GM23338 (cell line): Measurements from ENCODE around the gene CITED4. TPM values are rescaled to one million over a fixed set of nuclear protein-coding genes. Genes with fewer than 3 reads are reported as not detected.

Experiments
- ATAC-seq: fragments of 200-7000 bp; cut with Tn5 transposase; 3 replicates; pipeline ENCODE4 v1.9.1; 2020
- DNase-seq: peaks from one replicate; pipeline ENCODE4 v3.0.0-alpha.2; 2015; ENCODE audit warnings: low spot score
- H2AFZ ChIP-seq: fragments of 200-600 bp; sonication (generic); 2 replicates; pipeline ENCODE4 v1.8.0; 2016; ENCODE audit warnings: antibody characterized with exemption, mild to moderate bottlenecking, moderate library complexity
- H3F3A ChIP-seq: fragments of 200-600 bp; sonication (generic); replicated peaks from 2 replicates; pipeline ENCODE4 v1.8.0; 2017; ENCODE audit warnings: antibody characterized with exemption, mixed run types, low read depth
- H3K27ac ChIP-seq: fragments of 200-600 bp; sonication (generic); 2 replicates; pipeline ENCODE4 v1.6.1; 2016; ENCODE audit warnings: low read depth
- H3K27me3 ChIP-seq: fragments of 200-600 bp; sonication (generic); 2 replicates; pipeline ENCODE4 v1.8.0; 2016; ENCODE audit warnings: mild to moderate bottlenecking, mixed run types, moderate library complexity; ENCODE audit not compliant: insufficient read depth
- H3K36me3 ChIP-seq: fragments of 200-600 bp; sonication (generic); 2 replicates; pipeline ENCODE4 v1.8.0; 2016; ENCODE audit warnings: mild to moderate bottlenecking; ENCODE audit not compliant: insufficient read depth
- H3K4me1 ChIP-seq: fragments of 200-600 bp; sonication (generic); 2 replicates; pipeline ENCODE4 v1.8.0; 2016; ENCODE audit warnings: mild to moderate bottlenecking, moderate library complexity; ENCODE audit not compliant: insufficient read depth
- H3K4me2 ChIP-seq: fragments of 200-600 bp; sonication (generic); 2 replicates; pipeline ENCODE4 v1.7.1; 2017; ENCODE audit warnings: mixed run types
- H3K4me3 ChIP-seq: fragments of 200-600 bp; sonication (generic); 2 replicates; pipeline ENCODE4 v1.6.1; 2016; ENCODE audit warnings: mixed run types
- H3K79me2 ChIP-seq: fragments of 200-600 bp; sonication (generic); replicated peaks from 2 replicates; pipeline ENCODE4 v1.8.0; 2017; ENCODE audit warnings: mild to moderate bottlenecking; ENCODE audit not compliant: insufficient read depth
- H3K9me2 ChIP-seq: fragments of 200-600 bp; sonication (generic); 2 replicates; pipeline ENCODE4 v1.8.0; 2017; ENCODE audit not compliant: insufficient read depth
- H4K20me1 ChIP-seq: fragments of 200-600 bp; sonication (generic); replicated peaks from 2 replicates; pipeline ENCODE4 v1.8.0; 2017; ENCODE audit warnings: mild to moderate bottlenecking; ENCODE audit not compliant: insufficient read depth
- H3K27ac Mint-ChIP-seq: 2 replicates; pipeline ENCODE4 v1.8.0; 2020; ENCODE audit warnings: inconsistent platforms, mild to moderate bottlenecking, moderate library complexity, mixed read lengths
- H3K27me3 Mint-ChIP-seq: 3 replicates; pipeline ENCODE4 v1.8.0; 2022; ENCODE audit warnings: low read depth, mild to moderate bottlenecking, moderate library complexity, mixed read lengths, inconsistent platforms; ENCODE audit not compliant: insufficient read depth, poor library complexity
- H3K36me3 Mint-ChIP-seq: 3 replicates; pipeline ENCODE4 v1.8.0; 2021; ENCODE audit warnings: low read depth, mild to moderate bottlenecking, inconsistent platforms, moderate library complexity, mixed read lengths
- H3K4me1 Mint-ChIP-seq: 3 replicates; pipeline ENCODE4 v1.8.0; 2020; ENCODE audit warnings: mild to moderate bottlenecking, inconsistent platforms, mixed read lengths
- H3K4me3 Mint-ChIP-seq: 3 replicates; pipeline ENCODE4 v1.8.0; 2021; ENCODE audit warnings: moderate library complexity, mild to moderate bottlenecking, inconsistent platforms, mixed read lengths
- H3K9me3 Mint-ChIP-seq: 3 replicates; pipeline ENCODE4 v1.8.0; 2020; ENCODE audit warnings: moderate library complexity, mild to moderate bottlenecking, inconsistent platforms, mixed read lengths
- CTCF ChIP-seq, 2 experiments: fragments of 200-600 bp in 1 of 2; sonication (generic) in 1 of 2; conservative IDR thresholded peaks; 2 replicates each; pipeline versions ENCODE4 v1.5.1 to v1.6.1; 2016 to 2017; ENCODE audit warnings: antibody characterized with exemption in 2 of 2, low read depth in 2 of 2, mild to moderate bottlenecking in 2 of 2, moderate library complexity in 1 of 2
- NANOG ChIP-seq: IDR thresholded peaks from 2 replicates; pipeline ENCODE4 v1.6.1; 2016; ENCODE audit warnings: antibody characterized with exemption, borderline replicate concordance
- STAT1 ChIP-seq: IDR thresholded peaks from one replicate; pipeline ENCODE4 v1.6.1; 2016; ENCODE audit warnings: antibody characterized with exemption; ENCODE audit not compliant: unreplicated experiment
- ZNF462 ChIP-seq: fragments of 250-450 bp; sonication (Bioruptor Pico); IDR thresholded peaks from 2 replicates; pipeline ENCODE4 v1.5.0; 2020; ENCODE audit warnings: mild to moderate bottlenecking, moderate library complexity
- polyA plus RNA-seq: library from polyadenylated mRNA; unstranded; fragments of >200 nt; fragmentation: Nextera tagmentation; extraction: Ambion mirVana; gene quantifications from 2 replicates; pipeline ENCODE4 v1.2.1, GENCODE V29; 2016
- total RNA-seq: library from RNA; depleted of rRNA; stranded (reverse); fragments of >200 nt; shearing (Covaris generic); gene quantifications from 2 replicates; pipeline ENCODE4 v1.2.3, GENCODE V29; 2014
- TF ChIP-seq, protein P1 (sequence below): IDR thresholded peaks from 2 replicates; pipeline ENCODE4 v1.6.1; 2016; ENCODE audit warnings: antibody characterized with exemption

Gene CITED4
- total and polyA plus RNA-seq, 2 experiments from 2014 or later = 2.9 to 18.7 TPM

GRCh38 chr1:40842207-40842606 lies 20.0 kb downstream of the CITED4 start (continued):
- TF ChIP-seq ZNF462 = no peak
- no peak for TF ChIP-seq STAT1
- no peak for TF ChIP-seq CTCF (conservative IDR thresholded peaks at IDR 0.05; ENCODE audit: low read depth in 2 of 2)

- Histone ChIP-seq H3K79me2 (no peaks in the 10 kb centered on the region), H3K9me2 (peaks cover 8% of the 10 kb centered on the region; the same call in 1 of the 2 replicates), H2AFZ (no peak overlapping the region), H3K4me3 (no peak overlapping the region), H3F3A (no peaks in the 10 kb centered on the region), H3K36me3 (no peaks in the 10 kb centered on the region), H4K20me1 (no peaks in the 10 kb centered on the region), H3K27me3 (no peaks in the 10 kb centered on the region), H3K4me1 (no peaks in the 10 kb centered on the region), H3K4me2 (no peak overlapping the region), H3K27ac (no peak overlapping the region)
- Mint-ChIP-seq H3K36me3 (peaks cover 4% of the 10 kb centered on the region; the same call in 1 of the 3 replicates), H3K27ac (no peak overlapping the region), H3K9me3 (no peaks in the 10 kb centered on the region), H3K4me1 (peaks cover 3% of the 10 kb centered on the region; the same call in 2 of the 3 replicates), H3K4me3 (no peak overlapping the region), H3K27me3 (peaks cover 4% of the 10 kb centered on the region)
- DNase-seq (no peak), ATAC-seq (no peak)
- TF ChIP-seq, protein P1, sequence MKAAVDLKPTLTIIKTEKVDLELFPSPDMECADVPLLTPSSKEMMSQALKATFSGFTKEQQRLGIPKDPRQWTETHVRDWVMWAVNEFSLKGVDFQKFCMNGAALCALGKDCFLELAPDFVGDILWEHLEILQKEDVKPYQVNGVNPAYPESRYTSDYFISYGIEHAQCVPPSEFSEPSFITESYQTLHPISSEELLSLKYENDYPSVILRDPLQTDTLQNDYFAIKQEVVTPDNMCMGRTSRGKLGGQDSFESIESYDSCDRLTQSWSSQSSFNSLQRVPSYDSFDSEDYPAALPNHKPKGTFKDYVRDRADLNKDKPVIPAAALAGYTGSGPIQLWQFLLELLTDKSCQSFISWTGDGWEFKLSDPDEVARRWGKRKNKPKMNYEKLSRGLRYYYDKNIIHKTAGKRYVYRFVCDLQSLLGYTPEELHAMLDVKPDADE = no peak
- TF ChIP-seq ZNF462 (no peak), NANOG (no peak)
Measured at GRCh38 chr1:40841602-40842001, 20.6 kb downstream of the CITED4 start.
